Measurements from ENCODE around the gene DNM1L. TPM values are rescaled to one million over a fixed set of nuclear protein-coding genes. Genes with fewer than 3 reads are reported as not detected.

DNM1L gene
- total and polyA plus RNA-seq, 2 of the 4 experiments (the other 2 are of a cell fraction), result 44.8 to 70.1 TPM

- TF ChIP-seq, protein P1, sequence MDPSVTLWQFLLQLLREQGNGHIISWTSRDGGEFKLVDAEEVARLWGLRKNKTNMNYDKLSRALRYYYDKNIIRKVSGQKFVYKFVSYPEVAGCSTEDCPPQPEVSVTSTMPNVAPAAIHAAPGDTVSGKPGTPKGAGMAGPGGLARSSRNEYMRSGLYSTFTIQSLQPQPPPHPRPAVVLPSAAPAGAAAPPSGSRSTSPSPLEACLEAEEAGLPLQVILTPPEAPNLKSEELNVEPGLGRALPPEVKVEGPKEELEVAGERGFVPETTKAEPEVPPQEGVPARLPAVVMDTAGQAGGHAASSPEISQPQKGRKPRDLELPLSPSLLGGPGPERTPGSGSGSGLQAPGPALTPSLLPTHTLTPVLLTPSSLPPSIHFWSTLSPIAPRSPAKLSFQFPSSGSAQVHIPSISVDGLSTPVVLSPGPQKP (IDR thresholded peaks at IDR 0.05; ENCODE audit: borderline replicate concordance, low read depth, low read length), result no peak
Measured at GRCh38 chr12:32756476-32757066, 77.5 kb downstream of the DNM1L start (continued).

GRCh38 chr12:32757157-32757556 is 78.1 kb downstream of the DNM1L start:
- H3K14ac ChIP-seq (replicated peaks; ENCODE audit: low read depth, low read length), result no peak overlapping the region
- H2AK9ac ChIP-seq (replicated peaks; ENCODE audit: low read depth, low read length, poor library complexity), result no peak overlapping the region
- peaks cover 8 to 17% of the 10 kb centered on the region in 2 experiments for H3K79me1 ChIP-seq (ENCODE audit: low read depth in 1 of 2, low read length in 2 of 2)
- no peak overlapping the region for H3K4me2 ChIP-seq (ENCODE audit: low read depth, low read length)
- peaks cover 5% of the 10 kb centered on the region; the same call in 1 of the 2 replicates for H3K4me1 ChIP-seq (ENCODE audit: control insufficient read depth, insufficient read depth, low read length)
- H3K27ac ChIP-seq (ENCODE audit: insufficient read depth, low read length), result no peak overlapping the region
- H2BK15ac ChIP-seq (ENCODE audit: low read depth, low read length), result no peak overlapping the region
- H3K4ac ChIP-seq (ENCODE audit: low read depth, low read length), result no peak overlapping the region
- DNase-seq (no peak), ATAC-seq (ENCODE audit: low read depth) (no peak)
- no peak overlapping the region for H3K56ac ChIP-seq (ENCODE audit: extremely low read depth, insufficient read depth, low read length)
- H2BK5ac ChIP-seq (ENCODE audit: low read depth, low read length, poor library complexity, severe bottlenecking), result no peak overlapping the region
- no TSS peak for BruUV-seq (replicated peaks)
- H4K5ac ChIP-seq (ENCODE audit: low read depth, low read length), result no peak overlapping the region
- no peak overlapping the region for H2AK5ac ChIP-seq (ENCODE audit: low read depth, low read length)
- intact Hi-C loops (cut with micrococcal nuclease), result loop anchor here (10.0 kb wide), 1 partner anchor 1102 kb away; the partner anchor contains the start of gene ETFBKMT
- no peaks in the 10 kb centered on the region for H3K9me1 ChIP-seq (ENCODE audit: insufficient read depth, low read length)
- in situ Hi-C loops (cut with MboI; ENCODE audit: low sequenced_read_pairs), result loop anchor here (5.0 kb wide), 1 partner anchor 1265 kb away; the partner anchor contains the start of gene ALG10
- no peak overlapping the region for H3K18ac ChIP-seq (ENCODE audit: low read depth, low read length)
- no peak overlapping the region for H2AFZ ChIP-seq (replicated peaks; ENCODE audit: low read length, poor library complexity)
- H3K27me3 ChIP-seq (ENCODE audit: control insufficient read depth, insufficient read depth, low read length), result no peaks in the 10 kb centered on the region; the same call in 1 of the 2 replicates
- H2BK120ac ChIP-seq (ENCODE audit: low read depth, low read length), result no peak overlapping the region
- no peak overlapping the region for H4K8ac ChIP-seq (ENCODE audit: low read depth in 2 of 2, low read length in 2 of 2)
- no peak overlapping the region for H3K4me3 ChIP-seq (ENCODE audit: insufficient read depth, low read depth, low read length)
- POLR2A ChIA-PET (ENCODE audit: unreplicated experiment), result no interaction called here
- H2BK20ac ChIP-seq (ENCODE audit: low read depth, low read length), result no peak overlapping the region
- CTCF ChIA-PET, result interaction anchor here (0.6 to 1.1 kb wide), 2 partner anchors 1263 to 1486 kb away, joined by 3 read pairs; no protein-coding TSS in a partner anchor
- no peak overlapping the region for H3K9ac ChIP-seq (ENCODE audit: low read depth, low read length)
- dilution Hi-C loops (cut with HindIII; ENCODE audit: low sequenced_read_pairs, unreplicated experiment), result no loop called here
- H4K20me1 ChIP-seq (ENCODE audit: insufficient read depth, low read length), result no peaks in the 10 kb centered on the region; the same call in 1 of the 2 replicates
- no peak overlapping the region for H4K91ac ChIP-seq (ENCODE audit: insufficient read depth, low read depth, low read length)
- no peaks in the 10 kb centered on the region for H3K9me3 ChIP-seq (ENCODE audit: control insufficient read depth, insufficient read depth, low read length)
- H3K36me3 ChIP-seq (ENCODE audit: control insufficient read depth, insufficient read depth, low read length), result peaks cover 4% of the 10 kb centered on the region; the same call in 1 of the 2 replicates
- no CpG with 5 or more reads among the region's 3 CpGs for WGBS, 2 experiments (ENCODE audit: extremely low coverage in 2 of 2, insufficient read length in 1 of 2)
- H3K23ac ChIP-seq (ENCODE audit: low read depth, low read length), result no peak overlapping the region
- no peak for TF ChIP-seq CEBPB (IDR thresholded peaks at IDR 0.05; ENCODE audit: low read depth, low read length)
- no peak for TF ChIP-seq BHLHE40 (IDR thresholded peaks at IDR 0.05; ENCODE audit: low read depth, low read length)
- no peak for TF ChIP-seq NFE2L2 (IDR thresholded peaks at IDR 0.05; ENCODE audit: low read depth, low read length)
- TF ChIP-seq, protein P1 (IDR thresholded peaks at IDR 0.05; ENCODE audit: borderline replicate concordance, low read depth, low read length), result no peak
- no peak for TF ChIP-seq CHD1 (IDR thresholded peaks at IDR 0.05; ENCODE audit: low read depth, low read length)
- TF ChIP-seq, protein P2, sequence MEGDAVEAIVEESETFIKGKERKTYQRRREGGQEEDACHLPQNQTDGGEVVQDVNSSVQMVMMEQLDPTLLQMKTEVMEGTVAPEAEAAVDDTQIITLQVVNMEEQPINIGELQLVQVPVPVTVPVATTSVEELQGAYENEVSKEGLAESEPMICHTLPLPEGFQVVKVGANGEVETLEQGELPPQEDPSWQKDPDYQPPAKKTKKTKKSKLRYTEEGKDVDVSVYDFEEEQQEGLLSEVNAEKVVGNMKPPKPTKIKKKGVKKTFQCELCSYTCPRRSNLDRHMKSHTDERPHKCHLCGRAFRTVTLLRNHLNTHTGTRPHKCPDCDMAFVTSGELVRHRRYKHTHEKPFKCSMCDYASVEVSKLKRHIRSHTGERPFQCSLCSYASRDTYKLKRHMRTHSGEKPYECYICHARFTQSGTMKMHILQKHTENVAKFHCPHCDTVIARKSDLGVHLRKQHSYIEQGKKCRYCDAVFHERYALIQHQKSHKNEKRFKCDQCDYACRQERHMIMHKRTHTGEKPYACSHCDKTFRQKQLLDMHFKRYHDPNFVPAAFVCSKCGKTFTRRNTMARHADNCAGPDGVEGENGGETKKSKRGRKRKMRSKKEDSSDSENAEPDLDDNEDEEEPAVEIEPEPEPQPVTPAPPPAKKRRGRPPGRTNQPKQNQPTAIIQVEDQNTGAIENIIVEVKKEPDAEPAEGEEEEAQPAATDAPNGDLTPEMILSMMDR (conservative IDR thresholded peaks at IDR 0.05; ENCODE audit: low read depth, low read length), result no peak
- no peak for TF ChIP-seq SMC3 (IDR thresholded peaks at IDR 0.05; ENCODE audit: low read depth, low read length)
- TF ChIP-seq RCOR1 (IDR thresholded peaks at IDR 0.05; ENCODE audit: insufficient replicate concordance, low read length), result no peak
- TF ChIP-seq RAD21 (IDR thresholded peaks at IDR 0.05; ENCODE audit: low read length), result no peak
- no peak for TF ChIP-seq MAZ (IDR thresholded peaks at IDR 0.05; ENCODE audit: borderline replicate concordance, low read depth, low read length)
- no peak for TF ChIP-seq RFX5 (IDR thresholded peaks at IDR 0.05; ENCODE audit: low read depth, low read length)
- no peak for TF ChIP-seq POLR2A (IDR thresholded peaks at IDR 0.05; ENCODE audit: low read depth, low read length)
